B cell (primary cell): ENCODE measurements around the gene CNOT6. TPM values are rescaled to one million over a fixed set of nuclear protein-coding genes. Genes with fewer than 3 reads are reported as not detected.
"Not testable (repeated sequence)": the region's sequence is repeated elsewhere in the genome, so short reads cannot be mapped to it uniquely, and the experiment has no call there.

ENCODE experiments used
- ATAC-seq: fragments of 200-7000 bp; cut with Tn5 transposase; one replicate; pipeline ENCODE4 v1.10.0; 2021; ENCODE audit warnings: low read depth, mild to moderate bottlenecking, moderate number of reproducible peaks, moderate library complexity
- CTCF ChIA-PET: fragments of 350-600 bp; sonication (Branson Sonifier 250); formaldehyde crosslinking; loops from one replicate; lab custom pipeline; 2021; ENCODE audit warnings: antibody characterized with exemption, inconsistent platforms; lab: Charles Lee
- POLR2A ChIA-PET: fragments of 350-600 bp; sonication (Branson Sonifier 250); formaldehyde crosslinking; loops from one replicate; lab custom pipeline; 2021; ENCODE audit warnings: antibody characterized with exemption; lab: Charles Lee
- DNase-seq: peaks from one replicate; pipeline ENCODE4 v3.0.0; 2013
- H2AFZ ChIP-seq: 2 replicates; pipeline ENCODE4 v1.6.1; 2012; ENCODE audit warnings: mild to moderate bottlenecking, low read depth, low read length; ENCODE audit not compliant: insufficient read depth, poor library complexity, severe bottlenecking
- H3K27ac ChIP-seq, 2 donors: 1 replicate in 1 of 2; 2 replicates in 1 of 2; pipeline ENCODE4 v1.5.1; 2012 to 2013; ENCODE audit warnings: low read length in 2 of 2, mild to moderate bottlenecking in 2 of 2, moderate library complexity in 1 of 2
- H3K27me3 ChIP-seq, 4 experiments: fragments of 200-600 bp in 1 of 4; sonication (generic) in 1 of 4; replicated peaks in 1 of 4; 1 replicate in 2 of 4; 2 replicates in 2 of 4; pipeline versions ENCODE4 v1.6.1 to v1.7.0; 2013 to 2016; ENCODE audit warnings: low read length in 3 of 4, mild to moderate bottlenecking in 2 of 4, mixed read lengths in 1 of 4, moderate library complexity in 1 of 4; ENCODE audit not compliant: insufficient read depth in 4 of 4, control insufficient read depth in 3 of 4; ENCODE audit errors: control extremely low read depth in 1 of 4
- H3K36me3 ChIP-seq, 2 experiments: replicated peaks in 1 of 2; 1 replicate in 1 of 2; 2 replicates in 1 of 2; pipeline versions ENCODE4 v1.6.1 to v1.7.1; 2013; ENCODE audit warnings: low read length in 1 of 2; ENCODE audit not compliant: insufficient read depth in 2 of 2, control insufficient read depth in 1 of 2; ENCODE audit errors: control extremely low read depth in 1 of 2, extremely low read depth in 1 of 2
- H3K4me1 ChIP-seq, 2 donors: fragments of 200-600 bp in 1 of 2; sonication (generic) in 1 of 2; 1 replicate in 1 of 2; 2 replicates in 1 of 2; pipeline versions ENCODE4 v1.5.1 to v1.6.1; 2013 to 2017; ENCODE audit warnings: low read length in 2 of 2; ENCODE audit not compliant: control insufficient read depth in 2 of 2, insufficient read depth in 2 of 2
- H3K4me2 ChIP-seq: replicated peaks from 2 replicates; pipeline ENCODE3; 2012; ENCODE audit warnings: mild to moderate bottlenecking, low read depth, low read length; ENCODE audit not compliant: poor library complexity, severe bottlenecking
- H3K4me3 ChIP-seq, 5 experiments: fragments of 200-600 bp in 1 of 5; sonication (generic) in 1 of 5; 1 replicate in 3 of 5; 2 replicates in 2 of 5; pipeline versions ENCODE4 v1.5.1 to v1.7.0; 2011 to 2016; ENCODE audit warnings: low read length in 4 of 5, mild to moderate bottlenecking in 4 of 5, low read depth in 2 of 5, control low read depth in 1 of 5, moderate library complexity in 1 of 5; ENCODE audit not compliant: insufficient read depth in 1 of 5; ENCODE audit errors: control extremely low read depth in 1 of 5, extremely low read depth in 1 of 5
- H3K79me2 ChIP-seq: fragments of 200-600 bp; sonication (generic); one replicate; pipeline ENCODE4 v1.6.0; 2016; ENCODE audit warnings: low read length; ENCODE audit not compliant: control insufficient read depth, insufficient read depth
- H3K9ac ChIP-seq: fragments of 200-600 bp; sonication (generic); 2 replicates; pipeline ENCODE4 v1.6.1; 2017; ENCODE audit warnings: mild to moderate bottlenecking, low read length, moderate library complexity
- H3K9me3 ChIP-seq, 3 donors: one replicate each; pipeline versions ENCODE4 v1.6.1 to v1.7.1; 2013; ENCODE audit warnings: low read length in 2 of 3; ENCODE audit not compliant: control insufficient read depth in 2 of 3, insufficient read depth in 1 of 3; ENCODE audit errors: control extremely low read depth in 1 of 3
- H4K20me1 ChIP-seq: 2 replicates; pipeline ENCODE4 v1.6.0; 2012; ENCODE audit warnings: mild to moderate bottlenecking, low read length; ENCODE audit not compliant: insufficient read depth, control insufficient read depth, poor library complexity, severe bottlenecking
- H3K27ac Mint-ChIP-seq: one replicate; pipeline ENCODE4 v1.8.0; 2021; ENCODE audit warnings: mixed read lengths
- H3K27me3 Mint-ChIP-seq: one replicate; pipeline ENCODE4 v1.8.0; 2021; ENCODE audit warnings: mixed read lengths
- H3K4me1 Mint-ChIP-seq: one replicate; pipeline ENCODE4 v1.8.0; 2021; ENCODE audit warnings: mixed read lengths
- H3K4me3 Mint-ChIP-seq: one replicate; pipeline ENCODE4 v1.8.0; 2021; ENCODE audit warnings: mixed read lengths
- H3K9me3 Mint-ChIP-seq: one replicate; pipeline ENCODE4 v1.8.0; 2022; ENCODE audit warnings: mixed read lengths; ENCODE audit not compliant: insufficient read depth
- CTCF ChIP-seq: fragments of 200-600 bp; IDR thresholded peaks from one replicate; pipeline ENCODE4 v1.8.0; 2022; ENCODE audit warnings: antibody characterized with exemption, mild to moderate bottlenecking
- EZH2 ChIP-seq: IDR thresholded peaks from 2 replicates; pipeline ENCODE4 v1.6.1; 2012; ENCODE audit warnings: borderline replicate concordance, low read depth, mild to moderate bottlenecking, moderate library complexity, low read length; ENCODE audit not compliant: insufficient read depth, poor library complexity, severe bottlenecking
- WGBS: methylation state at CpG from one replicate; pipeline ENCODE4 v1.1.5; 2013; ENCODE audit warnings: missing lambda C conversion rate; ENCODE audit not compliant: insufficient coverage; 5-methylcytosine and 5-hydroxymethylcytosine counted together
- intact Hi-C: fragments of 100-400 bp; cut with micrococcal nuclease; formaldehyde crosslinking; loops from one replicate; pipeline ENCODE4 v1.10.0; 2022
- polyA plus RNA-seq: library from polyadenylated mRNA; depleted of rRNA; stranded (reverse); fragments of >200 nt; gene quantifications from 2 replicates; pipeline ENCODE4 v1.2.3, GENCODE V29; 2012
- total RNA-seq, 2 donors: library from RNA; stranded (reverse); fragments of 120-200 nt in 1 of 2; gene quantifications; 1 replicate in 1 of 2; 2 replicates in 1 of 2; pipeline versions ENCODE4 v1.2.3 to v1.2.4, GENCODE V29; 2013 to 2022

CNOT6 gene
- total and polyA plus RNA-seq, 2 donors (not counting 1 experiment from before 2014, with no cell fraction given) = 4.3 to 31.1 TPM

- peaks cover 10% of the 10 kb centered on the region for H3K27me3 Mint-ChIP-seq
- WGBS = no CpG with 5 or more reads among the region's 4 CpGs
Measured at GRCh38 chr5:180472269-180472668, 21.9 kb upstream of the CNOT6 start.

GRCh38 chr5:180473386-180473785 is 20.8 kb upstream of the CNOT6 start:
- H3K9ac ChIP-seq, H3K36me3 ChIP-seq, intact Hi-C loops, DNase-seq, H3K4me1 Mint-ChIP-seq, H2AFZ ChIP-seq, POLR2A ChIA-PET, H3K4me2 ChIP-seq, H4K20me1 ChIP-seq, H3K4me1 ChIP-seq, H3K27ac Mint-ChIP-seq, H3K9me3 ChIP-seq, H3K4me3 Mint-ChIP-seq, ATAC-seq, H3K79me2 ChIP-seq, H3K4me3 ChIP-seq, H3K27ac ChIP-seq, H3K9me3 Mint-ChIP-seq: not testable (repeated sequence)
- 94% methylated on average over 4 of the region's 8 CpGs for WGBS
- peaks cover 0 to 11% (median 3%) of the 10 kb centered on the region in 4 experiments for H3K27me3 ChIP-seq
- peaks cover 10% of the 10 kb centered on the region for H3K27me3 Mint-ChIP-seq
- CTCF ChIA-PET = interaction anchor here (0.9 to 3.4 kb wide), 3 partner anchors 8 to 179 kb away, joined by 3 to 14 read pairs (median 3); no protein-coding TSS in a partner anchor

More at GRCh38 chr5:180472269-180472668, 21.9 kb upstream of the CNOT6 start:
- H3K9me3 Mint-ChIP-seq = no peaks in the 10 kb centered on the region
- no peaks in the 10 kb centered on the region for H3K4me1 Mint-ChIP-seq
- no peaks in the 10 kb centered on the region for H3K79me2 ChIP-seq
- no peak overlapping the region for H3K27ac Mint-ChIP-seq
- intact Hi-C loops = no loop called here
- no peak for ATAC-seq
- ChIA-PET CTCF (interaction anchor here (1.2 to 3.4 kb wide), 5 partner anchors 7 to 177 kb away, joined by 3 to 14 read pairs (median 8); no protein-coding TSS in a partner anchor), POLR2A (no interaction called here)
- H3K9me3 ChIP-seq = no peaks in the 10 kb centered on the region
- H3K4me2 ChIP-seq = no peak overlapping the region
- H3K4me3 ChIP-seq = no peak overlapping the region
- no peaks in the 10 kb centered on the region for H4K20me1 ChIP-seq
- no peak for DNase-seq
- H3K9ac ChIP-seq = no peak overlapping the region
- H3K4me1 ChIP-seq = peaks cover 0 to 7% of the 10 kb centered on the region in 2 donors
- peaks cover 0 to 11% (median 3%) of the 10 kb centered on the region in 4 experiments for H3K27me3 ChIP-seq
- no peak for TF ChIP-seq EZH2
- TF ChIP-seq CTCF = no peak
- H3K27ac ChIP-seq = no peak overlapping the region
- H2AFZ ChIP-seq = no peak overlapping the region
- H3K36me3 ChIP-seq = no peaks in the 10 kb centered on the region
- no peak overlapping the region for H3K4me3 Mint-ChIP-seq
